HG02759 (cell line): ENCODE measurements around the gene PLXND1.
"Not testable (repeated sequence)": the region's sequence is repeated elsewhere in the genome, so short reads cannot be mapped to it uniquely, and the experiment has no call there.

Source experiments
- ATAC-seq: cut with Tn5 transposase; IDR thresholded peaks from one replicate; pipeline ENCODE4 v1.9.1; 2021; ENCODE audit warnings: mild to moderate bottlenecking, moderate library complexity; ENCODE audit not compliant: unreplicated experiment

PLXND1 gene

GRCh38 chr3:129606636-129607390 lies at the start of gene PLXND1:
Gene PLXND1, minus strand, starts transcription at chr3:129606676. Its CDS starts 37 bp downstream, at chr3:129606639.
- ATAC-seq = peak; percentile 41

- ATAC-seq = no peak
These were observed 48.8 kb upstream of the PLXND1 start for GRCh38 chr3:129655291-129655700.

GRCh38 chr3:129654131-129654530 lies 47.7 kb upstream of the PLXND1 start:
- no peak for ATAC-seq

- ATAC-seq = no peak
These were observed 46.5 kb upstream of the PLXND1 start for GRCh38 chr3:129653019-129653418.

- ATAC-seq = no peak
These were observed 45.1 kb upstream of the PLXND1 start for GRCh38 chr3:129651435-129652202.

GRCh38 chr3:129650256-129650872 lies 43.9 kb upstream of the PLXND1 start:
- ATAC-seq = no peak

- ATAC-seq = no peak
These were observed 41.9 kb upstream of the PLXND1 start for GRCh38 chr3:129648391-129648790.

GRCh38 chr3:129645286-129645685 lies 38.8 kb upstream of the PLXND1 start:
- ATAC-seq = no peak

GRCh38 chr3:129644836-129645235 lies 38.4 kb upstream of the PLXND1 start:
- ATAC-seq = no peak

GRCh38 chr3:129641567-129642260 lies 35.2 kb upstream of the PLXND1 start:
- ATAC-seq = not testable (repeated sequence)

- not testable (repeated sequence) for ATAC-seq
These were observed 34.5 kb upstream of the PLXND1 start for GRCh38 chr3:129640985-129641384.

- ATAC-seq = no peak
These were observed 32.0 kb upstream of the PLXND1 start for GRCh38 chr3:129638481-129638880.

- no peak for ATAC-seq
These were observed 29.6 kb upstream of the PLXND1 start for GRCh38 chr3:129636082-129636481.

GRCh38 chr3:129635656-129636055 lies 29.2 kb upstream of the PLXND1 start:
- no peak for ATAC-seq

- no peak for ATAC-seq
These were observed 27.4 kb upstream of the PLXND1 start for GRCh38 chr3:129633751-129634481.

- no peak for ATAC-seq
These were observed 26.5 kb upstream of the PLXND1 start for GRCh38 chr3:129632977-129633376.

- no peak for ATAC-seq
These were observed 26.1 kb upstream of the PLXND1 start for GRCh38 chr3:129632556-129632955.

- no peak for ATAC-seq
These were observed 25.6 kb upstream of the PLXND1 start for GRCh38 chr3:129632056-129632455.

- ATAC-seq = no peak
These were observed 22.5 kb upstream of the PLXND1 start for GRCh38 chr3:129629011-129629410.

GRCh38 chr3:129628169-129628522 lies 21.7 kb upstream of the PLXND1 start:
- ATAC-seq = no peak
